Stimulated activated CD8-positive, alpha-beta memory T cell treated with anti-CD3 and anti-CD28 coated beads, Interleukin-12 subunit alpha, Interleukin-12 subunit beta, amount 100 ng/mL, for 1 hour (primary cell): ENCODE measurements around the gene ATAD5.
A peak's percentile ranks its signal among the peaks of the same experiment; 100 is the strongest.
"Not testable (repeated sequence)": the region's sequence is repeated elsewhere in the genome, so short reads cannot be mapped to it uniquely, and the experiment has no call there.

Experiments
- DNase-seq: peaks from one replicate; pipeline ENCODE4 v3.0.0-alpha.2; 2020; ENCODE audit warnings: low read depth

The ATAD5 gene

GRCh38 chr17:30831663-30832437 is at the start of gene ATAD5:
ATAD5 (plus strand) TSS chr17:30831966; CDS start chr17:30832348, 382 bp downstream.
- peak; percentile 81 for DNase-seq

GRCh38 chr17:30782206-30782605 is 49.6 kb upstream of the ATAD5 start:
- no peak for DNase-seq

- no peak for DNase-seq
Measured at GRCh38 chr17:30788918-30789317, 42.8 kb upstream of the ATAD5 start.

GRCh38 chr17:30790279-30790678 is 41.5 kb upstream of the ATAD5 start:
- DNase-seq, result no peak

- no peak for DNase-seq
Measured at GRCh38 chr17:30793282-30793977, 38.3 kb upstream of the ATAD5 start.

- DNase-seq, result no peak
Measured at GRCh38 chr17:30794372-30794771, 37.4 kb upstream of the ATAD5 start.

- DNase-seq, result no peak
Measured at GRCh38 chr17:30796016-30796415, 35.8 kb upstream of the ATAD5 start.

- no peak for DNase-seq
Measured at GRCh38 chr17:30801671-30802070, 30.1 kb upstream of the ATAD5 start.

GRCh38 chr17:30805944-30806456 is 25.8 kb upstream of the ATAD5 start:
- no peak for DNase-seq

- DNase-seq, result no peak
Measured at GRCh38 chr17:30807896-30808295, 23.9 kb upstream of the ATAD5 start.

GRCh38 chr17:30808785-30809286 is 22.9 kb upstream of the ATAD5 start:
- DNase-seq, result no peak

- no peak for DNase-seq
Measured at GRCh38 chr17:30809867-30810266, 21.9 kb upstream of the ATAD5 start.

GRCh38 chr17:30812218-30813177 is 19.3 kb upstream of the ATAD5 start:
- DNase-seq, result no peak

GRCh38 chr17:30814236-30814635 is 17.5 kb upstream of the ATAD5 start:
- DNase-seq, result not testable (repeated sequence)

- DNase-seq, result not testable (repeated sequence)
Measured at GRCh38 chr17:30814860-30815259, 16.9 kb upstream of the ATAD5 start.

- DNase-seq, result no peak
Measured at GRCh38 chr17:30816165-30816564, 15.6 kb upstream of the ATAD5 start.

GRCh38 chr17:30819971-30820705 is 11.6 kb upstream of the ATAD5 start:
- no peak for DNase-seq

GRCh38 chr17:30821871-30822723 is 9.7 kb upstream of the ATAD5 start:
- no peak for DNase-seq

GRCh38 chr17:30822919-30823318 is 8.8 kb upstream of the ATAD5 start:
- not testable (repeated sequence) for DNase-seq

- DNase-seq, result no peak
Measured at GRCh38 chr17:30823421-30823820, 8.3 kb upstream of the ATAD5 start.
